ENCODE measurements around the gene USP54. TPM values are rescaled to one million over a fixed set of nuclear protein-coding genes. Genes with fewer than 3 reads are reported as not detected.
A peak's percentile ranks its signal among the peaks of the same experiment; 100 is the strongest.
"Not testable (repeated sequence)": the region's sequence is repeated elsewhere in the genome, so short reads cannot be mapped to it uniquely, and the experiment has no call there.

Gene USP54
- total and polyA plus RNA-seq, 2 of the 13 experiments (the other 11 are each of a cell fraction or from before 2014, with no cell fraction given): 18.1 to 25.0 TPM

GRCh38 chr10:73576178-73576889, 14.8 kb downstream of the USP54 start:
- ChIA-PET POLR2A (no interaction called here), CTCF (ENCODE audit: low intra/inter-chr PET ratio, low total read pairs) (no interaction called here)
- Histone ChIP-seq H3K27ac (ENCODE audit: extremely low read length, insufficient read depth, low read length) (no peak overlapping the region), H3K9me3 (ENCODE audit: low read length) (no peaks in the 10 kb centered on the region), H3K4me2 (ENCODE audit: low read depth, low read length) (no peak overlapping the region), H3K9ac (ENCODE audit: insufficient read depth, low read depth, low read length) (no peak overlapping the region), H3K27me3 (ENCODE audit: control insufficient read depth in 1 of 2, insufficient read depth in 2 of 2, low read length in 2 of 2) (no peaks in the 10 kb centered on the region), H3K79me2 (ENCODE audit: insufficient read depth, low read length) (no peaks in the 10 kb centered on the region), H3K4me1 (ENCODE audit: insufficient read depth, low read length) (peaks cover 12% of the 10 kb centered on the region), H3K36me3 (replicated peaks in 1 of 2; ENCODE audit: control insufficient read depth in 1 of 2, insufficient read depth in 2 of 2, low read length in 2 of 2) (peaks cover 3 to 6% of the 10 kb centered on the region in 2 experiments; a peak in 3 of 5 replicates), H3K4me3 (replicated peaks in 1 of 3; ENCODE audit: insufficient read depth in 1 of 3, low read depth in 2 of 3, low read length in 3 of 3) (no peak overlapping the region), H4K20me1 (ENCODE audit: insufficient read depth, low read length) (no peaks in the 10 kb centered on the region; the same call in 1 of the 2 replicates), H2AFZ (ENCODE audit: low read length) (no peak overlapping the region)
- TF ChIP-seq, protein P1, sequence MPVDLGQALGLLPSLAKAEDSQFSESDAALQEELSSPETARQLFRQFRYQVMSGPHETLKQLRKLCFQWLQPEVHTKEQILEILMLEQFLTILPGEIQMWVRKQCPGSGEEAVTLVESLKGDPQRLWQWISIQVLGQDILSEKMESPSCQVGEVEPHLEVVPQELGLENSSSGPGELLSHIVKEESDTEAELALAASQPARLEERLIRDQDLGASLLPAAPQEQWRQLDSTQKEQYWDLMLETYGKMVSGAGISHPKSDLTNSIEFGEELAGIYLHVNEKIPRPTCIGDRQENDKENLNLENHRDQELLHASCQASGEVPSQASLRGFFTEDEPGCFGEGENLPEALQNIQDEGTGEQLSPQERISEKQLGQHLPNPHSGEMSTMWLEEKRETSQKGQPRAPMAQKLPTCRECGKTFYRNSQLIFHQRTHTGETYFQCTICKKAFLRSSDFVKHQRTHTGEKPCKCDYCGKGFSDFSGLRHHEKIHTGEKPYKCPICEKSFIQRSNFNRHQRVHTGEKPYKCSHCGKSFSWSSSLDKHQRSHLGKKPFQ (CRISPR knock-in tag; IDR thresholded peaks at IDR 0.05; ENCODE audit: insufficient replicate concordance): no peak
- TF ChIP-seq ZKSCAN8 (CRISPR knock-in tag; IDR thresholded peaks at IDR 0.05; ENCODE audit: borderline replicate concordance) (no peak), CEBPB (IDR thresholded peaks at IDR 0.05; ENCODE audit: borderline replicate concordance, low read depth, low read length) (peak; percentile 71), SP140L (CRISPR knock-in tag; IDR thresholded peaks at IDR 0.05; ENCODE audit: borderline replicate concordance) (no peak), NFE2L1 (CRISPR knock-in tag; IDR thresholded peaks at IDR 0.05; ENCODE audit: borderline replicate concordance) (no peak)
- no TSS peak for BruUV-seq (replicated peaks)
- in situ Hi-C loops (cut with HindIII; ENCODE audit: extremely low pct_ligation_motif_present, low pct_unique_long_range_greater_than_20kb) (no loop called here), intact Hi-C loops (cut with micrococcal nuclease; ENCODE audit: unreplicated experiment) (no loop called here)
- peak; percentile 43 for DNase-seq (ENCODE audit: low spot score)
- FAIRE-seq: no peak
- 55% methylated on average over 4 of the region's 4 CpGs for WGBS (ENCODE audit: low lambda C conversion rate)
- ATAC-seq: no peak

GRCh38 chr10:73567025-73567424, 24.1 kb downstream of the USP54 start:
- H3K9me3 ChIP-seq (ENCODE audit: low read length); H3K4me2 ChIP-seq (ENCODE audit: low read depth, low read length); H2AFZ ChIP-seq (ENCODE audit: low read length); H3K36me3 ChIP-seq (replicated peaks in 1 of 2; ENCODE audit: control insufficient read depth in 1 of 2, insufficient read depth in 2 of 2, low read length in 2 of 2); H3K27ac ChIP-seq (ENCODE audit: extremely low read length, insufficient read depth, low read length); DNase-seq (ENCODE audit: low spot score); H3K27me3 ChIP-seq (ENCODE audit: control insufficient read depth in 1 of 2, insufficient read depth in 2 of 2, low read length in 2 of 2); H4K20me1 ChIP-seq (ENCODE audit: insufficient read depth, low read length); H3K79me2 ChIP-seq (ENCODE audit: insufficient read depth, low read length); ATAC-seq; H3K9ac ChIP-seq (ENCODE audit: insufficient read depth, low read depth, low read length); H3K4me1 ChIP-seq (ENCODE audit: insufficient read depth, low read length); CTCF ChIA-PET (ENCODE audit: low intra/inter-chr PET ratio, low total read pairs); FAIRE-seq; BruUV-seq (replicated peaks); H3K4me3 ChIP-seq (replicated peaks in 1 of 3; ENCODE audit: insufficient read depth in 1 of 3, low read depth in 2 of 3, low read length in 3 of 3); in situ Hi-C loops (cut with HindIII; ENCODE audit: extremely low pct_ligation_motif_present, low pct_unique_long_range_greater_than_20kb); intact Hi-C loops (cut with micrococcal nuclease; ENCODE audit: unreplicated experiment); POLR2A ChIA-PET: not testable (repeated sequence)
- 93% methylated on average over 7 of the region's 7 CpGs for WGBS (ENCODE audit: low lambda C conversion rate)
